ENCODE data around the gene TAS2R38. TPM values are rescaled to one million over a fixed set of nuclear protein-coding genes. Genes with fewer than 3 reads are reported as not detected.

Gene TAS2R38
- total RNA-seq, 1 experiment from 2014 or later, result not detected

DNA sequence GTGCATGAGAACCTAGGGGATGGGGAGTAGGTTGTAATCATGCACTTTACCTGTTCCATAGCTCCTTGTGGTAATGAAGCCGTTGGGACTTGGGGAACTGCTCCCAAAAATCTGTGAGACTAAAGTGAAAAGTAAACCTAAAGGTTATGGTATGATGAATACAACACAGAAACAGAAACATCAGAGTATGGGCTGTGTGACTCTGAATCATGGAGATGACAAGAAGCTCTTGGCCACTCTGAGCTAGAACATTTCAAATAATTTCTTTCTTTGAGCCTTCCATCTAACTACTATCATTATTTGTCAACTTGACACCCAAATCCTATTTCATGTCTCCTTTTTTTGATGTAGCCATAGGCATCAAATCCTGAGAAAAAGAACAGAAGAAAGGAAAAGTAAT, 29.7 kb downstream of the TAS2R38 start:
- no peak overlapping the region for H2BK20ac ChIP-seq (ENCODE audit: low read depth, low read length, poor library complexity, severe bottlenecking)
- no peaks in the 10 kb centered on the region for H3K9me3 ChIP-seq (ENCODE audit: control insufficient read depth, low read depth, low read length)
- H3K79me1 ChIP-seq (ENCODE audit: insufficient read depth, low read depth, low read length, poor library complexity, severe bottlenecking), result no peaks in the 10 kb centered on the region
- Mint-ChIP-seq H3K4me3 (no peak overlapping the region), H3K36me3 (ENCODE audit: insufficient read depth in 1 of 3, low read depth in 3 of 3) (peaks cover 0 to 8% (median 0%) of the 10 kb centered on the region in 3 experiments; a peak in 3 of 7 replicates), H3K27ac (no peak overlapping the region), H3K27me3 (ENCODE audit: low read depth) (no peaks in the 10 kb centered on the region), H3K4me1 (no peaks in the 10 kb centered on the region), H3K9me3 (peaks cover 10 to 14% of the 10 kb centered on the region in 2 experiments)
- no peak overlapping the region for H2AK5ac ChIP-seq (ENCODE audit: insufficient read length, low read length)
- no peak overlapping the region for H2AFZ ChIP-seq (ENCODE audit: low read length)
- no peak overlapping the region for H3K18ac ChIP-seq (ENCODE audit: insufficient read length, low read depth, low read length)
- TF ChIP-seq, protein P1, sequence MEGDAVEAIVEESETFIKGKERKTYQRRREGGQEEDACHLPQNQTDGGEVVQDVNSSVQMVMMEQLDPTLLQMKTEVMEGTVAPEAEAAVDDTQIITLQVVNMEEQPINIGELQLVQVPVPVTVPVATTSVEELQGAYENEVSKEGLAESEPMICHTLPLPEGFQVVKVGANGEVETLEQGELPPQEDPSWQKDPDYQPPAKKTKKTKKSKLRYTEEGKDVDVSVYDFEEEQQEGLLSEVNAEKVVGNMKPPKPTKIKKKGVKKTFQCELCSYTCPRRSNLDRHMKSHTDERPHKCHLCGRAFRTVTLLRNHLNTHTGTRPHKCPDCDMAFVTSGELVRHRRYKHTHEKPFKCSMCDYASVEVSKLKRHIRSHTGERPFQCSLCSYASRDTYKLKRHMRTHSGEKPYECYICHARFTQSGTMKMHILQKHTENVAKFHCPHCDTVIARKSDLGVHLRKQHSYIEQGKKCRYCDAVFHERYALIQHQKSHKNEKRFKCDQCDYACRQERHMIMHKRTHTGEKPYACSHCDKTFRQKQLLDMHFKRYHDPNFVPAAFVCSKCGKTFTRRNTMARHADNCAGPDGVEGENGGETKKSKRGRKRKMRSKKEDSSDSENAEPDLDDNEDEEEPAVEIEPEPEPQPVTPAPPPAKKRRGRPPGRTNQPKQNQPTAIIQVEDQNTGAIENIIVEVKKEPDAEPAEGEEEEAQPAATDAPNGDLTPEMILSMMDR (conservative IDR thresholded peaks at IDR 0.05), result no peak
- H3K23ac ChIP-seq (ENCODE audit: insufficient read length, low read depth, low read length), result no peak overlapping the region
- H2BK5ac ChIP-seq (ENCODE audit: insufficient read length, low read length), result no peak overlapping the region
- no peak overlapping the region for H3K56ac ChIP-seq (ENCODE audit: insufficient read length, low read depth, low read length)
- H2BK15ac ChIP-seq (ENCODE audit: low read depth, low read length), result no peak overlapping the region
- H3K23me2 ChIP-seq (ENCODE audit: insufficient read length, low read depth, low read length, poor library complexity, severe bottlenecking), result no peaks in the 10 kb centered on the region
- H4K91ac ChIP-seq (ENCODE audit: insufficient read length, low read depth, low read length), result no peak overlapping the region
- no peaks in the 10 kb centered on the region for H3K79me2 ChIP-seq (ENCODE audit: insufficient read depth, low read length)
- H4K5ac ChIP-seq (ENCODE audit: insufficient read length, low read depth, low read length), result no peak overlapping the region
- H4K20me1 ChIP-seq (ENCODE audit: control insufficient read depth, insufficient read depth, insufficient read length), result no peaks in the 10 kb centered on the region
- H3K27ac ChIP-seq (ENCODE audit: insufficient read length, low read depth, low read length), result no peak overlapping the region
- no peaks in the 10 kb centered on the region for H3K27me3 ChIP-seq (ENCODE audit: insufficient read depth, low read length)
- H2BK12ac ChIP-seq (ENCODE audit: insufficient read length, low read depth, low read length), result no peak overlapping the region
- no peak overlapping the region for H3K4ac ChIP-seq (ENCODE audit: low read depth, low read length)
- H2BK120ac ChIP-seq (ENCODE audit: low read depth, low read length, poor library complexity, severe bottlenecking), result no peak overlapping the region
- no peak overlapping the region for H3K4me2 ChIP-seq (ENCODE audit: insufficient read depth, insufficient read length, low read length)
- DNase-seq, result no peak
- no peak overlapping the region for H3T11ph ChIP-seq (ENCODE audit: low read length)
- no peak overlapping the region for H3K9ac ChIP-seq (ENCODE audit: extremely low read depth, insufficient read length, low read length)
- WGBS (ENCODE audit: extremely low coverage, insufficient read length, low lambda C conversion rate), result no CpG with 5 or more reads among the region's 1 CpG
- no peaks in the 10 kb centered on the region for H3K4me1 ChIP-seq (ENCODE audit: insufficient read depth, low read length)
- H4K8ac ChIP-seq (replicated peaks; ENCODE audit: insufficient read length, low read depth, low read length), result no peak overlapping the region
- H3K14ac ChIP-seq (ENCODE audit: insufficient read depth, low read length), result no peak overlapping the region

Measured in H9 (cell line).